CD4-positive, CD25-positive, alpha-beta regulatory T cell (primary cell): ENCODE results near the gene DUS3L. TPM values are rescaled to one million over a fixed set of nuclear protein-coding genes. Genes with fewer than 3 reads are reported as not detected.

Source experiments
- ATAC-seq, 2 donors: fragments of 150-1000 bp; cut with Tn5 transposase; one replicate each; pipeline ENCODE4 v1.10.0; 2021; ENCODE audit warnings: low read depth in 2 of 2, moderate number of reproducible peaks in 2 of 2, moderate library complexity in 1 of 2
- DNase-seq, 3 donors: peaks; one replicate each; pipeline versions ENCODE4 v3.0.0 to v3.0.0-alpha.2; 2012 to 2022; ENCODE audit warnings: mixed read lengths in 1 of 3
- H3K27ac ChIP-seq: one replicate; pipeline ENCODE4 v1.7.0; 2013; ENCODE audit warnings: mild to moderate bottlenecking, low read length; ENCODE audit not compliant: insufficient read depth, poor library complexity, severe bottlenecking
- H3K27me3 ChIP-seq: one replicate; pipeline ENCODE4 v1.7.0; 2013; ENCODE audit warnings: low read length; ENCODE audit not compliant: control insufficient read depth, insufficient read depth
- H3K36me3 ChIP-seq: one replicate; pipeline ENCODE4 v1.7.0; 2013; ENCODE audit warnings: mild to moderate bottlenecking, low read length, moderate library complexity; ENCODE audit not compliant: control insufficient read depth, insufficient read depth
- H3K4me1 ChIP-seq: 2 replicates; pipeline ENCODE4 v1.7.0; 2013; ENCODE audit warnings: mild to moderate bottlenecking, low read length; ENCODE audit not compliant: insufficient read depth, control insufficient read depth, poor library complexity, severe bottlenecking
- H3K4me3 ChIP-seq: one replicate; pipeline ENCODE4 v1.7.0; 2013; ENCODE audit warnings: low read depth, mild to moderate bottlenecking, low read length, moderate library complexity
- H3K9me3 ChIP-seq, 2 experiments: 1 replicate in 1 of 2; 2 replicates in 1 of 2; pipeline ENCODE4 v1.7.0; 2013; ENCODE audit warnings: low read length in 2 of 2, mild to moderate bottlenecking in 1 of 2, moderate library complexity in 1 of 2; ENCODE audit not compliant: control insufficient read depth in 2 of 2
- H3K27ac Mint-ChIP-seq, 3 donors: one replicate each; pipeline ENCODE4 v1.8.0; 2020 to 2022; ENCODE audit warnings: mild to moderate bottlenecking in 3 of 3, mixed read lengths in 3 of 3, moderate library complexity in 2 of 3
- H3K27me3 Mint-ChIP-seq: one replicate; pipeline ENCODE4 v1.8.0; 2022; ENCODE audit warnings: mild to moderate bottlenecking, mixed read lengths
- H3K36me3 Mint-ChIP-seq: one replicate; pipeline ENCODE4 v1.8.0; 2020; ENCODE audit warnings: mixed read lengths
- H3K4me1 Mint-ChIP-seq, 4 donors: one replicate each; pipeline ENCODE4 v1.8.0; 2020 to 2022; ENCODE audit warnings: mixed read lengths in 4 of 4, mild to moderate bottlenecking in 1 of 4
- H3K4me3 Mint-ChIP-seq, 4 donors: one replicate each; pipeline ENCODE4 v1.8.0; 2020 to 2022; ENCODE audit warnings: mild to moderate bottlenecking in 4 of 4, mixed read lengths in 4 of 4, moderate library complexity in 3 of 4
- H3K9me3 Mint-ChIP-seq, 7 donors: one replicate each; pipeline ENCODE4 v1.8.0; 2020 to 2022; ENCODE audit warnings: mixed read lengths in 7 of 7, mild to moderate bottlenecking in 3 of 7, moderate library complexity in 2 of 7
- polyA plus RNA-seq, 4 donors: library from polyadenylated mRNA; unstranded; fragments of 300-500 nt; fragmentation: Illumina TruSeq; gene quantifications; one replicate each; pipeline ENCODE4 v1.2.3, GENCODE V29; 2021
- total RNA-seq: library from RNA; stranded (reverse); gene quantifications from one replicate; pipeline ENCODE4 v1.2.3, GENCODE V29; 2022

The DUS3L gene
- total and polyA plus RNA-seq, 5 donors from 2014 or later, result 25.4 to 129 (median 34.0) TPM

- no peak overlapping the region for H3K4me3 Mint-ChIP-seq
- peaks cover 8% of the 10 kb centered on the region for H3K27me3 Mint-ChIP-seq
- ATAC-seq (no peak), DNase-seq (no peak)
- no peak overlapping the region for H3K27ac Mint-ChIP-seq
- H3K9me3 Mint-ChIP-seq, result peaks cover 0 to 2% (median 0%) of the 10 kb centered on the region in 7 donors
- H3K27ac ChIP-seq, result no peak overlapping the region
- H3K36me3 ChIP-seq, result no peaks in the 10 kb centered on the region
- no peaks in the 10 kb centered on the region for H3K9me3 ChIP-seq
- no peaks in the 10 kb centered on the region for H3K27me3 ChIP-seq
- H3K4me1 Mint-ChIP-seq, result no peaks in the 10 kb centered on the region
- no peaks in the 10 kb centered on the region for H3K4me1 ChIP-seq
- no peaks in the 10 kb centered on the region for H3K36me3 Mint-ChIP-seq
- no peak overlapping the region for H3K4me3 ChIP-seq
These were observed 26.3 kb upstream of the DUS3L start for GRCh38 chr19:5817218-5817617.

- Histone ChIP-seq H3K4me1 (no peaks in the 10 kb centered on the region), H3K9me3 (no peaks in the 10 kb centered on the region), H3K27ac (no peak overlapping the region), H3K27me3 (no peaks in the 10 kb centered on the region), H3K36me3 (no peaks in the 10 kb centered on the region), H3K4me3 (no peak overlapping the region)
- H3K36me3 Mint-ChIP-seq, result no peaks in the 10 kb centered on the region
- H3K4me1 Mint-ChIP-seq, result no peaks in the 10 kb centered on the region
- H3K27ac Mint-ChIP-seq, result peak overlapping the region in 1 of 3 donors; percentile 59
- no peak for ATAC-seq
- no peaks in the 10 kb centered on the region for H3K9me3 Mint-ChIP-seq
- no peak overlapping the region for H3K4me3 Mint-ChIP-seq
- DNase-seq, result no peak
- peaks cover 4% of the 10 kb centered on the region for H3K27me3 Mint-ChIP-seq
These were observed 23.9 kb upstream of the DUS3L start for GRCh38 chr19:5814852-5815246.

GRCh38 chr19:5814123-5814851 is 23.3 kb upstream of the DUS3L start:
- Histone ChIP-seq H3K9me3 (no peaks in the 10 kb centered on the region), H3K4me3 (no peak overlapping the region), H3K27me3 (no peaks in the 10 kb centered on the region), H3K36me3 (no peaks in the 10 kb centered on the region), H3K27ac (no peak overlapping the region), H3K4me1 (no peaks in the 10 kb centered on the region)
- H3K27me3 Mint-ChIP-seq, result peaks cover 4% of the 10 kb centered on the region
- H3K27ac Mint-ChIP-seq, result peak overlapping the region in 1 of 3 donors; percentile 59
- no peak overlapping the region for H3K4me3 Mint-ChIP-seq
- DNase-seq, result no peak
- H3K9me3 Mint-ChIP-seq, result peaks cover 0 to 1% (median 0%) of the 10 kb centered on the region in 7 donors
- H3K4me1 Mint-ChIP-seq, result no peaks in the 10 kb centered on the region
- no peaks in the 10 kb centered on the region for H3K36me3 Mint-ChIP-seq
- ATAC-seq, result no peak

GRCh38 chr19:5811117-5811516 is 20.2 kb upstream of the DUS3L start:
- peaks cover 0 to 1% (median 0%) of the 10 kb centered on the region in 7 donors for H3K9me3 Mint-ChIP-seq
- H3K4me3 Mint-ChIP-seq, result no peak overlapping the region
- H3K4me1 ChIP-seq, result no peaks in the 10 kb centered on the region
- peaks cover 13% of the 10 kb centered on the region for H3K27me3 Mint-ChIP-seq
- no peak for ATAC-seq
- no peak overlapping the region for H3K27ac ChIP-seq
- H3K9me3 ChIP-seq, result no peaks in the 10 kb centered on the region
- no peaks in the 10 kb centered on the region for H3K36me3 Mint-ChIP-seq
- peaks cover 0 to 6% (median 0%) of the 10 kb centered on the region in 4 donors for H3K4me1 Mint-ChIP-seq
- no peaks in the 10 kb centered on the region for H3K36me3 ChIP-seq
- no peak for DNase-seq
- H3K4me3 ChIP-seq, result no peak overlapping the region
- no peak overlapping the region for H3K27ac Mint-ChIP-seq
- H3K27me3 ChIP-seq, result no peaks in the 10 kb centered on the region

GRCh38 chr19:5809469-5809868 is 18.5 kb upstream of the DUS3L start:
- Mint-ChIP-seq H3K27ac (peak overlapping the region in 1 of 3 donors; percentile 26), H3K4me1 (peaks cover 0 to 11% (median 0%) of the 10 kb centered on the region in 4 donors), H3K4me3 (no peak overlapping the region), H3K27me3 (peaks cover 17% of the 10 kb centered on the region), H3K36me3 (no peaks in the 10 kb centered on the region), H3K9me3 (peaks cover 0 to 1% (median 0%) of the 10 kb centered on the region in 7 donors)
- H3K27me3 ChIP-seq, result no peaks in the 10 kb centered on the region
- no peak overlapping the region for H3K27ac ChIP-seq
- no peaks in the 10 kb centered on the region for H3K9me3 ChIP-seq
- no peaks in the 10 kb centered on the region for H3K36me3 ChIP-seq
- ATAC-seq (no peak), DNase-seq (no peak)
- no peak overlapping the region for H3K4me3 ChIP-seq
- peaks cover 8% of the 10 kb centered on the region for H3K4me1 ChIP-seq

GRCh38 chr19:5809053-5809452 is 18.1 kb upstream of the DUS3L start:
- no peak overlapping the region for H3K4me3 Mint-ChIP-seq
- H3K27ac Mint-ChIP-seq, result peak overlapping the region in 1 of 3 donors; percentile 26
- DNase-seq, result no peak
- Histone ChIP-seq H3K36me3 (no peaks in the 10 kb centered on the region), H3K9me3 (no peaks in the 10 kb centered on the region), H3K4me1 (peaks cover 12% of the 10 kb centered on the region), H3K27me3 (no peaks in the 10 kb centered on the region), H3K4me3 (no peak overlapping the region), H3K27ac (no peak overlapping the region)
- peaks cover 0 to 15% (median 0%) of the 10 kb centered on the region in 4 donors for H3K4me1 Mint-ChIP-seq
- peaks cover 21% of the 10 kb centered on the region for H3K27me3 Mint-ChIP-seq
- H3K9me3 Mint-ChIP-seq, result peaks cover 0 to 1% (median 0%) of the 10 kb centered on the region in 7 donors
- no peak for ATAC-seq
- no peaks in the 10 kb centered on the region for H3K36me3 Mint-ChIP-seq

- H3K4me3 ChIP-seq, result no peak overlapping the region
- peaks cover under 1% of the 10 kb centered on the region for H3K27me3 ChIP-seq
- Mint-ChIP-seq H3K4me1 (peaks cover 0 to 21% (median 2%) of the 10 kb centered on the region in 4 donors), H3K27ac (no peak overlapping the region), H3K27me3 (peaks cover 29% of the 10 kb centered on the region), H3K9me3 (peaks cover 0 to 4% (median 0%) of the 10 kb centered on the region in 7 donors), H3K36me3 (no peaks in the 10 kb centered on the region), H3K4me3 (no peak overlapping the region)
- H3K4me1 ChIP-seq, result peaks cover 20% of the 10 kb centered on the region
- H3K9me3 ChIP-seq, result no peaks in the 10 kb centered on the region
- ATAC-seq (no peak), DNase-seq (no peak)
- H3K27ac ChIP-seq, result no peak overlapping the region
- no peaks in the 10 kb centered on the region for H3K36me3 ChIP-seq
These were observed 17.3 kb upstream of the DUS3L start for GRCh38 chr19:5808120-5808816.
